ENCODE results near the gene LZTS3. TPM values are rescaled to one million over a fixed set of nuclear protein-coding genes. Genes with fewer than 3 reads are reported as not detected.
A peak's percentile ranks its signal among the peaks of the same experiment; 100 is the strongest.
"Not testable (repeated sequence)": the region's sequence is repeated elsewhere in the genome, so short reads cannot be mapped to it uniquely, and the experiment has no call there.

Gene LZTS3
- 1 to 10 TPM; 2.6 to 4.3 (median 3.3) TPM for polyA plus RNA-seq (ENCODE audit: insufficient read length in 10 of 10)
- long read RNA-seq, donor 1: 0 reads
- long read RNA-seq, donor 2, full-length matches to known transcripts: 1 of 1 reads
- long read RNA-seq, donor 2, partial matches to known transcripts: 0 of 1 reads
- long read RNA-seq, donor 2, other reads (novel, unspliced or antisense): 0 of 1 reads
- long read RNA-seq, donor 3: 0 reads
- long read RNA-seq, donor 4, full-length matches to known transcripts: 1 of 1 reads
- long read RNA-seq, donor 4, partial matches to known transcripts: 0 of 1 reads
- long read RNA-seq, donor 4, other reads (novel, unspliced or antisense): 0 of 1 reads
- long read RNA-seq, donor 5: 0 reads
- long read RNA-seq, donor 6: 0 reads
- long read RNA-seq, donor 7: 0 reads
- long read RNA-seq, donor 8: 0 reads
- long read RNA-seq, donor 9: 0 reads

DNA sequence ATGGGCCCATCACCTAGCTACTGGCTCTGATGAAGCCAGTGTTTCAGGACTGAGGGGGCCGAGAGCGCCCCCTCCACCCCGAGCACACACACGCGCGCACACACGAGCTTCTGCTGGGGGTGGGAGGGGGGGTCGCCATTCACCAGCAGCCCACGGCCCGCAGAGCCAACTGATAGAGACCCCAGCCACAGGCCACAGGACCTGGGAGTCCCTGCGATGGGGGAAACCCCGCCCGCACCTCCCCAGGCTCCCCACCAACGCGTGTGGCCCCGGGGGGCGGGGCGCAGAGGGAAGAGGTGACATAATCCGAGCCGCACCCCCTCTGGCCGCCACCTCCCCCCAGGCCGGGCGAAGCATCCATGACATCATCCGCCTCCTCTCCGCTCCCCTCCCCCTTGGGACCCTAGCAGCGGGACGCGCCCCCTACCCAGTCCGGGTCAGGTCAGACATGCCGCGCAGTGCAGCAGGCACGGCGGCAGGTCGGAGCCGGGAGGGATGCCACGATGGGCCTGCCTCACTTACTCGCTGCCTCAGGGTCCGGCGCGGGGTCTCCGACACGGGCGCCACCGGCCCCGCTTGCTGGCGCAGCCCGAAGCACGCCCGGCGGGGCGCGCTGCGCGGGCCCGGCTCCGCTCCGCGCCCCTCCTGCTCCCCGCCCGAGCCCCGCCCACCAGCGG, at the start of gene LZTS3:
Gene LZTS3 (minus strand): TSS at position 617 of the 677 bp plus-strand sequence. CDS start 6,386 bp downstream, outside the sequence.
- peak; percentile 51 to 92 (median 92) for DNase-seq

DNA sequence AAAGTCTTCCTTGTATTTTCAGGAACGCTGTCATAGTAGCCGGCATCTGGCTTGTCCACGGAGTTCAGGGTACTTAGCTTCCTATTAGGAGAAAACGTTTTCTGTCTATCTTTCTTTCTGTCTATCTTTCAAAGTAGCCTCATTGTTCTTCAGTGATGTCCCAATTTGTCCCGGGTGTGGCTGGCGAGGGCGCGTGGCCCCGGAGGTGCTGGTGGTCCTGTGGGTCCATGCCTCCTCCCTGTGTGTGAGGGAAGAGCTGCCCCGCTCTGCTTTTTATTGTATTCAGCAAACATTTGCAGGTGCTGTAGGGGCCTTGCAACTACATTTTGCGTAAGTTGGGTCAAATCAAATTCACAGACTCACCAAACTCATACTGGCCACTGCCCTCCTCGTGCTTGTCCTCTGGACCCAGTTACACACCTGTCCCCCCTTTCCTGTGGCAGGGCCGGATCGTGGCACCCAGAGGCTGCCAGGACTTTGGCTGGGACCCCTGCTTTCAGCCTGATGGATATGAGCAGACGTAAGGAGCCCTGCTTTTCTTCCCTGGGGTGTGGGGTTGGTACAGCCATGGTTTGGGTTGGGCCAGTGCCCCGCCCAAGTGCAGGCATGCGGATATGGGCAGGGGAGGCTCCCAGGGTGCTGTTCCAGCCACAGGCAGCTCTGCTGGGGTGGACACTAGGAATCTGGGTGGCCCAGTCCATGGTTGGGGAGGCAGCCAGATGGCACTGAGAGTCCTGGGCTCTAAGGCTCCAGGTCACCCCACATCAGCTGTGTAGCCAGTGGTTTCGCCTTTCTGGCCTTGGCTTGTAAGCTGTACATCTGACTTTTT, 48.3 kb upstream of the LZTS3 start:
- no peak for DNase-seq

GRCh38 chr20:3218307-3218988, 45.1 kb upstream of the LZTS3 start:
- peak in 1 of 3 donors; percentile 56 for DNase-seq

GRCh38 chr20:3215359-3215917, 42.1 kb upstream of the LZTS3 start:
- not testable (repeated sequence) for DNase-seq

DNA sequence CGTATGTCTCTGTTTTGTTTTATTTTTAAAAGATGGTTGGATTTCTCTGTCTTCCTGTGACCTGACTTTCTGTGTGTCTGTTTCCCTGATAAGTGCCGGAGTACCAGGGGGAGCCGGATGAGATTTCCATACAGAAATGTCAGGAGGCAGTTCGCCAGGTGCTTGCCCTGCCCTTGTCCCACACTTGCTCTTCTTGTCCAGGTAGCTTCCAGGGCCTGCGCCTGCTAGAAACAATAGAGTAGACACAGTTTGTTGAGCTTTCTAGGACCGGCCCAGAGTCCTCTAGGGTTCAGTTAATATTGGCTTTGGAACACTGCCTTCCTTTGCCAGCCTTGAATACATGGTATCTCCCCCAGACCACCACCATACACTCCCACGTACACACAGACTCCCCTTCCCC, 39.9 kb upstream of the LZTS3 start:
- DNase-seq: no peak

- no peak for DNase-seq
These were observed 37.0 kb upstream of the LZTS3 start for GRCh38 chr20:3210346-3210745.

DNA sequence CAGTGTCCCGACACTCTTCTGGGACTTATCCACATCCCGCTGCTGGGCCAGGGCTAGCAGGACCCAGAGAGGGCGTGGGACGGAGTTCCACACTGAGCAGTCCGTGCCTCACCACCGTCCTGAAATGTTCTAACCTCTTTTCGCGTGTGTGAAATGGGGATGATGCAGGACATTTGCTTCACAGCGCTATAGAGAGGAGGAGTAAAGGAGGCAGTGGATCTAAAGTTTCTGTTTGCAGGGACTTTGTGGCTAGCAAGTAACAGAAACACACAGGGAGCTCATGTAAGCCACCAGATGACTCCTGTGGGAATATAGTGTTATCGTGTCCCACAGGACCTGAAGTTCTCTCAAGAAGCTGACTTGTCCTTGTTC, 36.6 kb upstream of the LZTS3 start:
- DNase-seq: no peak

GRCh38 chr20:3209257-3209945, 36.1 kb upstream of the LZTS3 start, which contains the start of gene ITPA:
TSS of gene ITPA (plus strand) at chr20:3209498. CDS start at chr20:3209552, 54 bp downstream.
- peak; percentile 41 to 90 (median 71) for DNase-seq

DNA sequence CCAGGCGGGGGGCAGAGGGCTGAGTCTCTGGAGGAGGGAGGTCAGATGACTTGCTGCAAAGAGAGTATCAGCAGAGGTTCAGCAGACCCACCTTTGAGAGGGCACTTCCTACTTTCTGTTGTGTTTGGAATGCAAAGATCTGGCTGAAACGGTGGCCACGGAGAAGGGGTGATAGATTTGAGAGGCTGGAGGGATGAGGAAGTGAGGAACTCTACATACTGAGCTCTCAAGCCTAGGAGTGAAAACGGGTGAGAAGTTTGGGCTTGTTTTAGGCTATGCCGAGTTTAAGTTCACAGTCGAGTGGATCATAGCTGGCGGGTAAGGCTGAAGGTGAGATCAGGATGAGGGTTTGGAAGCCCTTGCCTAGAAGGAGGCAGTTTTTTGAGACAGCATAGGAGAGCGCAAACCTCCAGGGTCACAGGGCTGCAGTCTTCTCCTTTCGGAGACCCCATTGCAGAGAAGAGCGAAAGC, 35.5 kb upstream of the LZTS3 start:
- DNase-seq: no peak

GRCh38 chr20:3204124-3204794, 30.9 kb upstream of the LZTS3 start, which contains the start of gene DDRGK1:
TSS of gene DDRGK1 (minus strand) at chr20:3204682. CDS start at chr20:3204627, 55 bp downstream.
- peak; percentile 80 to 96 (median 91) for DNase-seq

GRCh38 chr20:3203315-3204123, 30.2 kb upstream of the LZTS3 start:
- peak in 1 of 3 donors; percentile 29 for DNase-seq

DNA sequence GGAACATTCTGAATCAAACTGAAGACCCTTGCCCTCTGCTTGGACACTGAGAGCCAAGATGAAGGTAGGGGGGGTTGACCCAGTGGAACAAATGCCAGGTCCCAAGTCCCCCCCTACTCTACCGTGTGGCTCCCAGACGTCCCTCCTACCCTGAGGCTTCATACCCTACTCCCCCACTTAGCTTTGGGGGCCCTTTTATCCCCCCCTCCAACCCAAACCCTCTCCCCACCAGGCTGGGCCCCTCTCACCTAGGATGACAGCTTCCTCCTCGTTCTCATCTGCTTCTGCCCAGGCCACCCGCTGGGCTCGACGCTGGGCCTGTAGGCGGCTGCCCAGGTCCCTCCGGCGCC, 29.6 kb upstream of the LZTS3 start:
- no peak for DNase-seq

DNA sequence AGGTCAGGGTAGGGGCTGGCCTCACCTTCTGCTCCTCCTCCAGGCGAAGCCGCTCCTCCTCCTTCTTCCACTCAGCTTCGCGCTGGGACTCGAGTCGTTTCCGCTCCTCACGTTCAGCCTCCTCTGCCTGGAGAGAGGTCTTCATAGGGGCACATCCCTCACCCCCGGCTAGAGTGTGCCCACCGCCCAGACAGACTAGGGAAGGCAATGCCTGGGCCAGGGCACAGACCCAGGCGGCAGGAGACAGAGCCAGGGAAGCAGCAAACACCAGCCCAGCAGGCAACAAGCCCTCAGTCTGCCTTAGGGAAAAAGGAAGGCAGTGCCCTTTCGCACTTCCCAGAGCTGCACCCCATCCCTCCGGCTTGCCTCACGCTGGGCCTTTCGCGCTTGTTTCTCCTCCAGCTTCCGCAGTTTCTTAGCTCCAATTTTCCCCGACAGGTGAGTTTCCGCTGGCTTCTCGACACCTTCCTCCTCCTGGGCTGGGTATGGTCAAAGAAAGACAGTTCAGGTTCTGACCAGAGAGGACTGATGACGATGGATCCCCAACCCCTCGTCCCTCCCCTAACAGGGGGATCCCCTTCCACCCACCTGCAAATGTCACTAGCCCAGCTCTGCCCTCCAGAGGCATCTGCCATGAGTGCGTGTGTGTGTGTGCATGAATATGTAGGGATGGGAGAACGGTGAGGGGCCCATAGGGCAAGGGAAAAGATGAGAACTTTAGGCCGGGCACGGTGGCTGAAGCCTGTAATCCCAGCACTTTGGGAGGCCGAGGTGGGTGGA, 26.8 kb upstream of the LZTS3 start:
- DNase-seq: no peak

DNA sequence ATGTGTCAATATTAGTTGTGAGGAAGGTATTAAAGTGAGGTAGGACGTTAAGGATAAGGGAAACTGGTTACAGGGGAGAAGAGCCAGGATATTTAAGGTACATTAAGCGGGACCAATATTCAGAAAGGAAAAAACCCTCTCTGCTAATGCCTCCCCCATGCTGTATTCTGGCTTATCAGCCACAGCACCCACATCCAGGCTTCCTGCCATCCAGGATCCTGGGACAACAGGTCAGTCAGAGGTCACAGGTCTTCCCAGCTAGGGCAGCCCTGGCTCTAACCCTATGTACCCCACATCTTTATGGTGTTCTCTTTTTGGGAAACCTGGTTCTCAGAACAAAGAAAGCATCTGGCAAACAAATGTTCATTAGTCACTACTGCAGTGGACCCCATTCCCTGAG, 25.9 kb upstream of the LZTS3 start:
- no peak for DNase-seq

GRCh38 chr20:3195590-3196237, 22.4 kb upstream of the LZTS3 start:
- no peak for DNase-seq

- no peak for DNase-seq
These were observed 21.4 kb upstream of the LZTS3 start for GRCh38 chr20:3194617-3195280.
